H1 (cell line): ENCODE measurements around the gene MOB3B. TPM values are rescaled to one million over a fixed set of nuclear protein-coding genes. Genes with fewer than 3 reads are reported as not detected.

Experiments used
- CTCF ChIA-PET: fragments of 300-600 bp; sonication (Branson Sonifier 250); formaldehyde crosslinking; loops from one replicate; lab custom pipeline; 2021; ENCODE audit not compliant: partially characterized antibody; lab: Charles Lee
- POLR2A ChIA-PET: fragments of 300-600 bp; sonication (Branson Sonifier 250); formaldehyde crosslinking; loops from one replicate; lab custom pipeline; 2021; ENCODE audit warnings: inconsistent platforms; ENCODE audit not compliant: partially characterized antibody; lab: Charles Lee
- DNase-seq, 2 experiments: peaks; one replicate each; pipeline versions ENCODE4 v3.0.0 to v3.0.0-alpha.2; 2010 to 2022; ENCODE audit warnings: low spot score in 2 of 2, low read depth in 1 of 2, mixed read lengths in 1 of 2
- FAIRE-seq: peaks from 2 replicates; lab custom pipeline; 2011; peaks lifted over from hg19 to GRCh38; lab: Jason Lieb, UNC
- H2AFZ ChIP-seq: 2 replicates; pipeline ENCODE4 v1.8.1; 2012; ENCODE audit warnings: low read length, inconsistent platforms
- H2AK5ac ChIP-seq: 2 replicates; pipeline ENCODE4 v1.6.1; 2013; ENCODE audit warnings: low read depth, low read length
- H2BK120ac ChIP-seq: replicated peaks from 2 replicates; pipeline ENCODE3; 2013; ENCODE audit warnings: low read depth, low read length, inconsistent platforms
- H2BK12ac ChIP-seq: 2 replicates; pipeline ENCODE4 v1.6.1; 2013; ENCODE audit warnings: low read depth, low read length
- H2BK15ac ChIP-seq: 2 replicates; pipeline ENCODE4 v1.6.1; 2013; ENCODE audit warnings: low read length
- H2BK20ac ChIP-seq: 2 replicates; pipeline ENCODE4 v1.6.1; 2013; ENCODE audit warnings: low read length
- H2BK5ac ChIP-seq: 2 replicates; pipeline ENCODE4 v1.6.1; 2013; ENCODE audit warnings: low read depth, low read length
- H3K14ac ChIP-seq: 2 replicates; pipeline ENCODE4 v1.6.1; 2013; ENCODE audit warnings: inconsistent platforms; ENCODE audit not compliant: insufficient read length
- H3K18ac ChIP-seq: 2 replicates; pipeline ENCODE4 v1.6.1; 2013; ENCODE audit warnings: low read length; ENCODE audit errors: extremely low read depth
- H3K23ac ChIP-seq: 2 replicates; pipeline ENCODE4 v1.6.1; 2013; ENCODE audit warnings: inconsistent platforms; ENCODE audit not compliant: insufficient read length
- H3K23me2 ChIP-seq: 2 replicates; pipeline ENCODE4 v1.6.1; 2013; ENCODE audit warnings: low read depth, low read length
- H3K27ac ChIP-seq: 2 replicates; pipeline ENCODE4 v1.6.1; 2011; ENCODE audit warnings: low read depth, low read length, inconsistent platforms
- H3K27me3 ChIP-seq, 4 experiments: replicated peaks in 1 of 4; 1 replicate in 1 of 4; 2 replicates in 3 of 4; pipeline versions ENCODE4 v1.6.1 to v1.8.1; 2011 to 2013; ENCODE audit warnings: low read length in 3 of 4, mild to moderate bottlenecking in 3 of 4, inconsistent platforms in 2 of 4, mixed read lengths in 2 of 4, moderate library complexity in 1 of 4; ENCODE audit not compliant: control insufficient read depth in 3 of 4, insufficient read depth in 3 of 4; ENCODE audit errors: extremely low read depth in 1 of 4
- H3K36me3 ChIP-seq, 4 experiments: 2 replicates each; pipeline versions ENCODE4 v1.6.1 to v1.8.1; 2011 to 2013; ENCODE audit warnings: mild to moderate bottlenecking in 4 of 4, low read length in 3 of 4, moderate library complexity in 2 of 4, control low read depth in 1 of 4, inconsistent platforms in 1 of 4; ENCODE audit not compliant: insufficient read depth in 4 of 4, control insufficient read depth in 2 of 4
- H3K4ac ChIP-seq: replicated peaks from 2 replicates; pipeline ENCODE3; 2013; ENCODE audit warnings: low read length, low read depth, mixed read lengths, inconsistent platforms; ENCODE audit not compliant: insufficient read length
- H3K4me1 ChIP-seq, 4 experiments: replicated peaks in 1 of 4; 1 replicate in 1 of 4; 2 replicates in 3 of 4; pipeline versions ENCODE4 v1.6.1 to v1.8.1; 2011 to 2013; ENCODE audit warnings: low read length in 3 of 4, inconsistent platforms in 2 of 4, mixed read lengths in 1 of 4; ENCODE audit not compliant: insufficient read depth in 4 of 4, control insufficient read depth in 3 of 4
- H3K4me2 ChIP-seq, 2 experiments: 2 replicates each; pipeline versions ENCODE4 v1.6.1 to v1.8.1; 2011 to 2013; ENCODE audit warnings: low read depth in 2 of 2, low read length in 2 of 2, control low read depth in 1 of 2, inconsistent platforms in 1 of 2, mild to moderate bottlenecking in 1 of 2; ENCODE audit not compliant: insufficient read depth in 1 of 2
- H3K4me3 ChIP-seq, 4 experiments: fragments of 200-600, 300-600 bp in 1 of 4; sonication (generic), shearing (Covaris generic), sonication (Bioruptor Twin) in 1 of 4; 2 replicates each; pipeline versions ENCODE4 v1.5.1 to v1.8.1; 2011 to 2016; ENCODE audit warnings: low read length in 4 of 4, low read depth in 3 of 4, control low read depth in 2 of 4, inconsistent platforms in 2 of 4, mild to moderate bottlenecking in 2 of 4, mixed read lengths in 1 of 4, moderate library complexity in 1 of 4; ENCODE audit not compliant: insufficient read depth in 2 of 4; ENCODE audit errors: extremely low read depth in 1 of 4
- H3K56ac ChIP-seq: replicated peaks from 2 replicates; pipeline ENCODE3; 2013; ENCODE audit warnings: low read depth, mild to moderate bottlenecking, mixed read lengths, low read length, inconsistent platforms; ENCODE audit not compliant: insufficient read length
- H3K79me1 ChIP-seq: 2 replicates; pipeline ENCODE4 v1.6.1; 2013; ENCODE audit warnings: low read depth, low read length, control low read depth
- H3K79me2 ChIP-seq, 2 experiments: 2 replicates each; pipeline versions ENCODE4 v1.6.1 to v1.8.1; 2012 to 2013; ENCODE audit warnings: low read length in 2 of 2, mild to moderate bottlenecking in 2 of 2, inconsistent platforms in 1 of 2; ENCODE audit not compliant: insufficient read depth in 2 of 2, control insufficient read depth in 1 of 2
- H3K9ac ChIP-seq, 4 experiments: replicated peaks in 1 of 4; 1 replicate in 1 of 4; 2 replicates in 3 of 4; pipeline versions ENCODE4 v1.6.1 to v1.8.1; 2011 to 2013; ENCODE audit warnings: low read depth in 3 of 4, low read length in 3 of 4, control low read depth in 2 of 4, mild to moderate bottlenecking in 2 of 4, moderate library complexity in 2 of 4, inconsistent platforms in 1 of 4; ENCODE audit errors: extremely low read depth in 1 of 4
- H3K9me3 ChIP-seq, 2 experiments: 2 replicates each; pipeline versions ENCODE4 v1.6.1 to v1.8.1; 2012 to 2013; ENCODE audit warnings: mild to moderate bottlenecking in 2 of 2, moderate library complexity in 2 of 2, control low read depth in 1 of 2, inconsistent platforms in 1 of 2, low read depth in 1 of 2, low read length in 1 of 2, mixed read lengths in 1 of 2; ENCODE audit not compliant: insufficient read depth in 2 of 2
- H4K20me1 ChIP-seq, 2 experiments: replicated peaks in 1 of 2; 2 replicates each; pipeline versions ENCODE3 to v1.8.1; 2011 to 2013; ENCODE audit warnings: inconsistent platforms in 2 of 2, low read length in 2 of 2, mild to moderate bottlenecking in 1 of 2; ENCODE audit not compliant: insufficient read depth in 2 of 2, control insufficient read depth in 1 of 2
- H4K5ac ChIP-seq: 2 replicates; pipeline ENCODE4 v1.6.1; 2013; ENCODE audit warnings: low read length, low read depth, mixed read lengths, inconsistent platforms; ENCODE audit not compliant: insufficient read length
- H4K8ac ChIP-seq: 2 replicates; pipeline ENCODE4 v1.8.0; 2013; ENCODE audit warnings: mild to moderate bottlenecking, moderate library complexity, low read length, inconsistent platforms; ENCODE audit not compliant: insufficient read depth; ENCODE audit errors: extremely low read depth
- H4K91ac ChIP-seq: replicated peaks from 2 replicates; pipeline ENCODE3; 2013; ENCODE audit warnings: low read length, mixed read lengths, inconsistent platforms; ENCODE audit not compliant: insufficient read length
- ASH2L ChIP-seq: fragments of 200-600, 300-600 bp; sonication (generic); IDR thresholded peaks from one replicate; pipeline ENCODE4 v1.7.1; 2017; ENCODE audit warnings: low read length
- JUND ChIP-seq: IDR thresholded peaks from 2 replicates; pipeline ENCODE4 v1.6.1; 2011; ENCODE audit warnings: mild to moderate bottlenecking, improper control_type of control experiment, low read length
- KDM4A ChIP-seq: IDR thresholded peaks from one replicate; pipeline ENCODE4 v1.7.1; 2012; ENCODE audit warnings: low read depth, mild to moderate bottlenecking, moderate library complexity, low read length, inconsistent platforms; ENCODE audit not compliant: severe bottlenecking
- SAP30 ChIP-seq: fragments of 300-600 bp; sonication (generic); IDR thresholded peaks from 2 replicates; pipeline ENCODE4 v1.7.1; 2012; ENCODE audit warnings: low read length, moderate library complexity, mild to moderate bottlenecking, inconsistent platforms; ENCODE audit not compliant: insufficient read depth, insufficient replicate concordance
- SP4 ChIP-seq: IDR thresholded peaks from 2 replicates; pipeline ENCODE4 v1.6.1; 2012; ENCODE audit warnings: low read length, inconsistent platforms
- SRF ChIP-seq: IDR thresholded peaks from 2 replicates; pipeline ENCODE4 v1.6.1; 2011; ENCODE audit warnings: mild to moderate bottlenecking, low read depth, low read length, moderate library complexity
- TAF7 ChIP-seq: optimal IDR thresholded peaks from 2 replicates; pipeline ENCODE3; 2011; ENCODE audit warnings: low read depth, mild to moderate bottlenecking, inconsistent platforms, low read length, moderate library complexity, borderline replicate concordance
- WGBS, 2 experiments: shearing (Covaris generic) in 1 of 2; methylation state at CpG; one replicate each; pipeline versions ENCODE4 v1.1.6 to v1.1.7; 2013 to 2015; ENCODE audit warnings: low lambda C conversion rate in 2 of 2, mixed read lengths in 2 of 2, inconsistent platforms in 1 of 2, low coverage in 1 of 2, missing lambda C conversion rate in 1 of 2; ENCODE audit not compliant: insufficient replicate concordance in 2 of 2, insufficient coverage in 1 of 2, insufficient read length in 1 of 2; ENCODE audit errors: extremely low coverage in 1 of 2, missing lambda C conversion rate in 1 of 2; 5-methylcytosine and 5-hydroxymethylcytosine counted together
- polyA plus RNA-seq, 7 experiments: library from polyadenylated mRNA; depleted of rRNA in 3 of 7; stranded (reverse) in 5 of 7; unstranded in 2 of 7; fragments of >200 nt in 5 of 7; fragments of 200-250 nt in 2 of 7; gene quantifications; 1 replicate in 5 of 7; 2 replicates in 1 of 7; 4 replicates in 1 of 7; pipeline versions ENCODE4 v1.2.1 to v1.2.3, GENCODE V29; 2011 to 2013; ENCODE audit warnings: missing spikeins in 2 of 7, mixed read lengths in 2 of 7
- total RNA-seq: library from RNA; stranded (reverse); fragmentation: NEBNext Ultra II Directional; extraction: Animal tissue kit (Norgen Biotek cat#: 25700); gene quantifications from 2 replicates; pipeline ENCODE4 v1.2.1, GENCODE V29; 2021

MOB3B gene
- total and polyA plus RNA-seq, 2 of the 8 experiments (the other 6 are each of a cell fraction or from before 2014, with no cell fraction given), result 12.7 to 16.1 TPM

- no peak for FAIRE-seq
- H4K5ac ChIP-seq, result no peak overlapping the region
- no peak overlapping the region; a peak in 1 of 4 replicates for H3K4me2 ChIP-seq
- 93% methylated on average over 4 of the region's 4 CpGs; no CpG with 5 or more reads in 1 of the 2 experiments for WGBS, 2 experiments
- H3K9ac ChIP-seq, result no peak overlapping the region
- peaks cover 0 to 8% (median 3%) of the 10 kb centered on the region in 4 experiments; a peak in 3 of 8 replicates for H3K36me3 ChIP-seq
- TF ChIP-seq TAF7, result no peak
- no peak for TF ChIP-seq ASH2L
- TF ChIP-seq KDM4A, result no peak
- TF ChIP-seq SRF, result no peak
- TF ChIP-seq JUND, result no peak
- TF ChIP-seq SP4, result no peak
- no peak for TF ChIP-seq SAP30
- H3K4ac ChIP-seq, result no peak overlapping the region
- no peak overlapping the region for H3K14ac ChIP-seq
- no peak overlapping the region for H2BK5ac ChIP-seq
- no peak overlapping the region for H4K8ac ChIP-seq
- POLR2A ChIA-PET, result interaction anchor here (1.4 to 1.7 kb wide), 2 partner anchors 8 to 10 kb away, joined by 3 to 6 read pairs; no protein-coding TSS in a partner anchor
- H3K79me1 ChIP-seq, result 0 out of 2 replicates have a peak, but pooled peaks cover 2% of the 10 kb centered on the region
- no peak overlapping the region for H3K23ac ChIP-seq
- no peak overlapping the region for H2AK5ac ChIP-seq
- H2BK120ac ChIP-seq, result no peak overlapping the region
- H3K79me2 ChIP-seq, result peaks cover 0 to 43% of the 10 kb centered on the region in 2 experiments; a peak in 2 of 4 replicates
- no peak overlapping the region for H2BK15ac ChIP-seq
- no peak overlapping the region for H3K27ac ChIP-seq
- CTCF ChIA-PET, result no interaction called here
- H3K18ac ChIP-seq, result no peak overlapping the region
- peaks cover 7% of the 10 kb centered on the region for H3K23me2 ChIP-seq
- H4K91ac ChIP-seq, result no peak overlapping the region
- H2BK12ac ChIP-seq, result no peak overlapping the region
- no peak for DNase-seq
- no peak overlapping the region for H2BK20ac ChIP-seq
- no peak overlapping the region for H3K56ac ChIP-seq
- no peaks in the 10 kb centered on the region for H3K9me3 ChIP-seq
- H3K27me3 ChIP-seq, result no peaks in the 10 kb centered on the region; a peak in 1 of 7 replicates
- H2AFZ ChIP-seq, result no peak overlapping the region
- peaks cover 0 to 5% (median 1%) of the 10 kb centered on the region in 4 experiments; a peak in 4 of 7 replicates for H3K4me1 ChIP-seq
- peaks cover 0 to 6% of the 10 kb centered on the region in 2 experiments for H4K20me1 ChIP-seq
- no peak overlapping the region for H3K4me3 ChIP-seq
These were observed 41.4 kb upstream of the MOB3B start for GRCh38 chr9:27571011-27571410.
